Left ventricle myocardium superior (tissue), 1 donor: ENCODE data around the gene POU4F1. TPM values are rescaled to one million over a fixed set of nuclear protein-coding genes. Genes with fewer than 3 reads are reported as not detected.
"Not testable (repeated sequence)": the region's sequence is repeated elsewhere in the genome, so short reads cannot be mapped to it uniquely, and the experiment has no call there.

Experiments used
- ATAC-seq: fragments of 200-7000 bp; cut with Tn5 transposase; one replicate; pipeline ENCODE4 v1.9.1; 2020; ENCODE audit warnings: mild to moderate bottlenecking, moderate library complexity
- DNase-seq: peaks from one replicate; pipeline ENCODE4 v3.0.0-alpha.2; 2020
- intact Hi-C: fragments of 100-400 bp; cut with micrococcal nuclease; formaldehyde crosslinking; loops from one replicate; pipeline ENCODE4 v1.11.0; 2022
- long read RNA-seq: library from polyadenylated mRNA; unstranded; transcript quantifications from one replicate; pipeline ENCODE4 v2.0.0, GENCODE V29; 2021
- total RNA-seq: library from RNA; stranded (reverse); fragmentation: NEBNext Ultra II Directional; extraction: Animal tissue kit (Norgen Biotek cat#: 25700); gene quantifications from one replicate; pipeline ENCODE4 v1.2.1, GENCODE V29; 2021
- donor health status: DM: no; HTN: yes; CAD: no; lungs with severe emphysema.

POU4F1 gene, protein sequence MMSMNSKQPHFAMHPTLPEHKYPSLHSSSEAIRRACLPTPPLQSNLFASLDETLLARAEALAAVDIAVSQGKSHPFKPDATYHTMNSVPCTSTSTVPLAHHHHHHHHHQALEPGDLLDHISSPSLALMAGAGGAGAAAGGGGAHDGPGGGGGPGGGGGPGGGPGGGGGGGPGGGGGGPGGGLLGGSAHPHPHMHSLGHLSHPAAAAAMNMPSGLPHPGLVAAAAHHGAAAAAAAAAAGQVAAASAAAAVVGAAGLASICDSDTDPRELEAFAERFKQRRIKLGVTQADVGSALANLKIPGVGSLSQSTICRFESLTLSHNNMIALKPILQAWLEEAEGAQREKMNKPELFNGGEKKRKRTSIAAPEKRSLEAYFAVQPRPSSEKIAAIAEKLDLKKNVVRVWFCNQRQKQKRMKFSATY
- total RNA-seq: not detected
- long read RNA-seq: 0 reads

DNA sequence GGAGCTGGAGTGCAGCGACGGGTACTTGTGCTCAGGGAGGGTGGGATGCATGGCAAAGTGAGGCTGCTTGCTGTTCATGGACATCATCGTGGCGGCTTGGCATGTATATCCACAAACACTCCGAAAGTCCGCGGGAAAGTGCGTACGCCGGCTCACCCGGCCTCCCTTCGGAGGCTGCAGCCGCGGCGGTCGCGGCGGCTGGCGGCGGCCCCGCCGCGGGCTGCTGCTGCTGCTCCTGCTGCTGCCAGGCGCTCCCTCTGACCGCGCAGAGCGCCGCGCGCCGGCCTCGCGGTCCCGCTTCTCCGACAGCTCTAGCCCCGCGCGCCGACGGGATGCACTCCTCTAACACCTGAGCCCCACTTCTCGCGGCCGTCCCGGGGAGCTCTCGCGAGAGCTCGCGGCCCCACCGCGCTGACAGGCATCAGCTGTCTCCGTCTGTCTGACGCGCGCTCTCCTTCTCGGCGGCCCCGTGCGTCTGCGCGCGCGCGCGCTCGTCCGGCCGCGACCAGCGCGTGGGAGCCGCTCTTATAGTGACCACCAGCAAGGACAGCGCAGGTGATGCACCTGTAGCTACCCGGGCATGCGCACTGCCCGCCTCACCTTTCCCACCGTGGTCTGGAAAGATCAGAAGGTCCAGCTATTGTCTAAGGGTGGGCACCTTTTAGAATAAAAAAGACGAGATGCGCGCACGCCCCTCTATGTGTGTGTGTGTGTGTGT is at the start of gene POU4F1:
Gene POU4F1 (minus strand): TSS at position 313 of the 718 bp plus-strand sequence. CDS start 226 bp downstream, at position 87.
- ATAC-seq (no peak), DNase-seq (peak; percentile 41)
- intact Hi-C loops: no loop called here

DNA sequence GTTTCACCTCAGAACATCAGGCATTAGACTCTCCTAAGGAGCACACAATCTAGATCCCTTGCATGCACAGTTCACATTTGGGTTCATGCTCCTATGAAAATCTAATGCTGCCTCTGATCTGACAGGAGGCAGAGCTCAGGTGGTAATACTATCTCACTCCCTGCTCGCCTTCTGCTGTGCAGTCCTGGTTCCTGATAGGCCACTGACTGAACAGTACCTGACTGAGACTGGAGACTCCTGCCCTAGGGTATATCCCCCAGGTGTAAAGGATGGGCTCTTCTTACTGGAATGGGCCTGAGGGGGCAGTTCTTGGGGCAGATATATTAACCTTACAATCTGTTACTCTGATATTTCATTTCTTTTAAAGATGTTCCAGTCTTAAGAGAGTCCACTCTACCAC is 49.3 kb upstream of the POU4F1 start:
- no peak for DNase-seq
- no peak for ATAC-seq
- intact Hi-C loops: no loop called here

DNA sequence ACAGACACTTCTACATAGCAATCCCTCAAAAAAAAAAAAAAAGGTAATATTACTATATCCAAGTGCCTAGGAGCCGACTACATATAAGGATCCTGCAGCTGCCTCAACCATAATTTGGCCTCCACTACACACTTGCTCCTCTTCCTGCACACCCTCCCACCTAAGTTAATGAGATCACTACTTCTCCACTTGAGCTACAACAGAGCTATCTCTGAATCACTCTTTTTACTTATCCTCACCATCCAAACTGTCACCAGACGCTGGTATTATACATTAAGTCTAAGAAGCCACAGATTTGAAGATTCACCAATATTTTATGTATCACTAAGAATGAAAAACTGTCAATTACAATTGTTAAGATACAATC is 47.3 kb upstream of the POU4F1 start:
- no peak for ATAC-seq
- no peak for DNase-seq
- intact Hi-C loops: no loop called here

DNA sequence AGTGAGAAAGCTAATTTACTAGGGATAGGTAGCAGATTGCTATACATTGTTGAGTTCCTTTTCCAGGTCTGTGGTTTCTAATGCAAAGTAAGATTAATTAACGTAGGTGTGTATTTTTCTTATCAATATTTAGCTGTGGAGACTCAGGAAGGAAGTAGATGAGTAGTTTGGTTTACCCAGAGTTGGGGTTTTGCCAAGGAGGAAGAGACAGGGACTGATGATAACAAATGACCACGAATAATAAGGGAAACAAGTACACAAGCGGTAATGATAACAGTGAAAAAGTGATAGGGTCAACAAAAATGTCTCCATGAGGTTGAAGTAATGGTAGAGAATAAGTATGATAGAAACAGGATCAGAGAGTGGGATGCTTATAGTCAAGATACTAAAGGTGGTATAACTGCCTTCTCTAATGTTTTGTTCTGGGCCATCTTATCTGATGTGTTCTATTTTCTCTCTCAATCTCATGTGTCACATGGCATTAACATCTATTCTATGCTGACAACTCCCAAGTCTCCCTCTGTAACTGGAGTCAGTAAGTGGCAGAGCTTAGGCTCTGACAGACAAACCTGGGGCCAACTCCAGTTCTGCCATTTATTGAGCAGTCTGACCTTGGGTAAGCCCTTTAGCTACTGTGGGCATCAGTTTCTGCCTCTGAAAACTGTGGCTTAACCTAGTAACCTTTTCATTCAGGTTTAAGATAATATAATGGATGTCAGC is 46.8 kb upstream of the POU4F1 start:
- DNase-seq (no peak), ATAC-seq (peak; percentile 38)
- intact Hi-C loops: no loop called here

DNA sequence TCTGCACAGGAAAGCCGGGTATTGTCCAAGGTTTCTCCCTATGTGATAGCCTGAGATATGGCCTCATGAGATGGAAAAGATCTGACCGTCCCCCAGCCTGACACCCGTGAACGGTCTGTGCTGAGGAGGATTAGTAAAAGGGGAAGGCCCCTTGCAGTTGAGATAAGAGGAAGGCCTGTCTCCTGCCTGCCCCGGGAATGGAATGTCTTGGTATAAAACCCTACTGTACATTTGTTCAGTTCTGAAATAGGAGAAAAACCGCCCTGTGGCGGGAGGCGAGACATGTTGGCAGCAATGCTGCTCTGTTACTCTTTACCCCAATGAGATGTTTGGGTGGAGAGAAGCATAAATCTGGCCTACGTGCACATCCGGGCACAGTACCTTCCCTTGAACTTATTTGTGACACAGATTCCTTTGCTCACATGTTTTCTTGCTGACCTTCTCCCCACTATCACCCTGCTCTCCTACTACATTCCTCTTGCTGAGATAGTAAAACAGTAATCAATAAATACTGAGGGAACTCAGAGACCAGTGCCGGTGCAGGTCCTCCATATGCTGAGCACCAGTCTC is 43.8 kb upstream of the POU4F1 start:
- not testable (repeated sequence) for ATAC-seq, DNase-seq

DNA sequence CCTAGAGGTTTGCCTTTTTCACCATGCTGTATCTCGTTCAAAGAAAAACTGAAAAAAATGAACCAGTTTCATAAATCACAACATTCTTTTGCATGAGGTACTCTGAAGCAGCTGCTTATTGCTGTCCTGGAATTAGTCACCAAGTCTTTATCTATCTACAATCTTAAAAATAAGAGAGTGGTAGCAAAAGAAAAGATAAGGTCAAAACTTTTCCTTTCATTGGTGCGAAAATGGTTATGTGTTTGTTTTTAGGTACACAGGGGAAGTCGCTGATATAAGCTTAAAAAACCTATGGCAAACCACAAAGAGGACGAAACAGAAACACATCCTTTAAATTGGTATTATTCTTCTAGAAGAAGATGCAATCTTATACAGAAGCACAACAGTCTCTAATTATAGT is 34.9 kb upstream of the POU4F1 start:
- no peak for ATAC-seq
- DNase-seq: no peak
- intact Hi-C loops: no loop called here

More for the DNA sequence above, 43.8 kb upstream of the POU4F1 start:
- intact Hi-C loops: not testable (repeated sequence)

DNA sequence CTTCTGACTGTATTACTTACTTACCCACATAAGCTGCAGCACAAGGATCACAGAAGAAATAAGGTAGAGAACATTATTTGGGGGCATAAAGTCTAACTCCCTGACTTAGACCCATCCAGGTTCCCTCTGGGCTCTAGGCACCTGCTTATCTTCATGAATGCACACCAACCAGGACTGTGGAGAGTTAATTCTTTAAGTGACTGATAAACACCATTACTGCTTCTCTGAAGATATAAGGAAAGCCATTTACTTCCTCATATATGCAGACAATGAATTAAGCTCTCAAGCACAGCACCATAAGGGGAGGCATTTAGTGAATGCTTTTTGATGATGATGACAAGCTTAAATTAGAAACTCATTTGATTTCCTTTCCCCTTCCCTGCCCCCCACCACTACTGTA is 33.1 kb upstream of the POU4F1 start:
- intact Hi-C loops: no loop called here
- no peak for DNase-seq
- ATAC-seq: no peak

DNA sequence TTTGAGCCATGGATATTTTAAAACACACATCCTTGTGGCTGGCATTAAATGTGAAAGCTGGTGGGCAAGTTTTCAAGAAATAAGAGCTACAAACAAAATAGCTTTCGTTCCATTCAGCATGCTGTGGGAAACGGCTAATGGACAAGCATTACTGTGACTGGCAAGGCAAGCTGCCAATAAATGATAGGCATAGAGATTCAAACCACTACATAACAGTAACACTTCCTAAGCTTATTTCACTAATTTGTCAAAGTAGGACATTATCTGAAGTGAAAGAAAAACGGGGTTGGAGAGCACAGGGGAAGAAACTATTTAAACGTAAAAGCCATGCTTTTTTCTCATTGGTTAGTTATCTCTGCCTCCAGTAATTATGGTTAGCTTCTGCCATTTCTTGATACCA is 29.6 kb upstream of the POU4F1 start:
- ATAC-seq: no peak
- intact Hi-C loops: no loop called here
- no peak for DNase-seq

DNA sequence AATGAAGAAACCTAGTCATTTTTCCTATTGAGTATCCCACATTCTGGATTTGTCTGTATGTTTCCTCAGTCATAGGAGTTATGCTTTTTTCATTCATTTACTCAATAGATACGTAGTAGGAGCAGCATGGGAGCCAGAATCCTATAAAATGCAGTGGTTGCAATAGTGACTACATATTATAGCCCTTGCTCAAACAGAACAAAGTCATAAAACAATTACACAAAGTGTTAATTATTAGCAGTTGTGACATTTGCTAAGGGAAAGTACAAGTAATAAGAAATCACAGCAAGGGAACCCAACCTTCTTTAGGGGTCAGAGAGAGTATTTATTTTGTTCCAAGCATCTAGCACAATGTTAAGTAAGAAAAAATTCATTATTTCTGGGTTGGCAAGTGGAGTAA is 27.7 kb upstream of the POU4F1 start:
- intact Hi-C loops: no loop called here
- ATAC-seq (no peak), DNase-seq (no peak)

DNA sequence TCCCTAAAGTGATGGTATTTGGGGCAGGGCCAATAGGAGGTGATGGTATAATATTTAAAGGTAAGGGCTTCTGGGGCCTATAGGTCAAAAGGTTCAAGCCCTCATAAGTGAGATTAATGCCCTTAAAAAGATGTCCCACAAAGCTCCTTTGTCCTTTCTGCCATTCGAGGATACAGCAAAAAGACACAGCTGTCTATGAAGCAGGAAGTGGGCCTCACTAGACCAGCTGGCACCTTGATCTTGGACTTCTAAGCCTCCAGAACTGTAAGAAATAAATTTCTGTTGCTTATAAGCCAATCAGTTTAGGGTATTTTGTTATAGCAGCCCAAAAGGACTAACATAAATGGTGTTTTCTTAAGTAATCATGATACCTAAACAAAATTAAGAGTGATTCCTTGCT is 27.2 kb upstream of the POU4F1 start:
- intact Hi-C loops: no loop called here
- ATAC-seq: no peak
- no peak for DNase-seq

DNA sequence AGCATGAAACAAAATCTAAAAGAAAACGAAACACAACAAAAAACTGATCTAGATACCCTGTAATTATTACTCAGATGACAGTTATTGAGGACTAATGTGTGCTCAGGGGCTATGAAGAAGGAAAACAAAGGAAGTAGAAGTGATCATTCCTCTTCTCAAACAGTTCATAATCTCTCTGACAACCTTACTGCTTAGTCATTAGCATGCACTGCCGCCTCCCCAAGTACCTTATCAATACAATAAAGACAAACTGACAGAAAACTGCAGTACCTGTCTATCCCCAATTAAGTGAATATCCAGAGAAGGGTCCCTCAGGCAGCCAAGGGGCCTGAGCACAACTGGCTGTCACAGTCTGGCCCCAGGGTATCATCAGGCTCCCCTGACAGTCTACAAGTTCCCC is 22.0 kb upstream of the POU4F1 start:
- intact Hi-C loops: no loop called here
- DNase-seq (no peak), ATAC-seq (no peak)

DNA sequence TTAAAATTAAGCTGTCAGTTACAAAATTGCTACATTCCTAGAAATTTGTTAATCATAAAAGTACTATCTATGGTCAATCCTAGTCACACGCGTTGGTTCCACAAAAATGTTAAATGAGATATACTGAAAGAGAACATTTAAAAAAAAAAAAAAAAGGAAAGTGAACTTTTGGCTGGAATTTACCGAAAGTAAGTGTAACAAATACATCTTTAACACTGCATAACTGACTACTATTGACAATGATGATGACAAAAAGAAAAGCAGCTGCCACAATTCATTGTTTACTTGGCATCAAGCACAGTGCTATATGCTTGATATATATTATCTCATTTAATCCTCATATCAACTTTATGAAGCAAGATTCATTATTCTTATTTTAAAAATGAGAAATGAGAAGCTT is 19.8 kb upstream of the POU4F1 start:
- DNase-seq: no peak
- no peak for ATAC-seq
- intact Hi-C loops: no loop called here

DNA sequence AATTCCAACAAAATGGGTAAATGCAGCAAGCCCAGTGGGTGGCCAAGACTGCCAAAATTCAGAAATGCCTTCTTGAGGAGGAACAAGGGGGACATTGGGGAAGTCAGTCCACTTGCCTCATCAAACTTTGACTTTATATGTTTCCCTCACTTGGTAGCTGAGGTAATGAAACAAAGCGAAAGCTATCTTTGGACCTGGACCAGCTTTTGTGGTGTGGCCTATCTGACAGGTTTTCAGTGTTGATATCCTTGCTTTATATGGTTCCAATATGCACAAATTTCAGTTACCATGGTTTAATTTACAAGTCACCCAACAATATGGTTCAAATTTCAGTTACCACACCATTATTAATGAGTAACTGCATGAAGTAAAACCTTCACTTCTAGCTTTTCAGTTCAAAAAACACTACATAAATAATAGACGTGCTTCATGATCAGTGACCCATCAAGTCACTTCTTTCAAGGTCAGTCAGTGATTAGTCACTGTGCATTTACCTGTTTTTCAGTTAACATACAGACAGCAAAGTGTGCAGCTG is 17.7 kb upstream of the POU4F1 start:
- ATAC-seq (no peak), DNase-seq (no peak)
- intact Hi-C loops: no loop called here

DNA sequence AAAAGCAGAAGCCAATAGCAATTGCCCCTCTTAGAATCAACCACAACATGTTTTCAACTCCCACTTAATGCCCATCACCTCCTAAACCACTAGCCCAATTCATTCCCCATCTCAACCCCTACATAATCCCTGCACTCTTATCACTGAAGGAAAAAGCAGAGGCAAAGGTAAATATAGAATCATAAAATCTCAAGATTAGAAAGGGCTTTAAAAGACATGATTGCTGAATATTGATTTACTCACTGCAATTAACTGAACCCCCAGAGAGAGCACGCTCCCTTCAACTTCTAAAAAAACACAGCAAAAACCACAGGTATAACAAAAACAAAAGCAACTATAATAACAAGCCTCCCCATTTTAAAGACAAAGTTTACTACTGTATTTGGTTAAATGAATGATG is 15.1 kb upstream of the POU4F1 start:
- ATAC-seq (no peak), DNase-seq (no peak)
- intact Hi-C loops: no loop called here

DNA sequence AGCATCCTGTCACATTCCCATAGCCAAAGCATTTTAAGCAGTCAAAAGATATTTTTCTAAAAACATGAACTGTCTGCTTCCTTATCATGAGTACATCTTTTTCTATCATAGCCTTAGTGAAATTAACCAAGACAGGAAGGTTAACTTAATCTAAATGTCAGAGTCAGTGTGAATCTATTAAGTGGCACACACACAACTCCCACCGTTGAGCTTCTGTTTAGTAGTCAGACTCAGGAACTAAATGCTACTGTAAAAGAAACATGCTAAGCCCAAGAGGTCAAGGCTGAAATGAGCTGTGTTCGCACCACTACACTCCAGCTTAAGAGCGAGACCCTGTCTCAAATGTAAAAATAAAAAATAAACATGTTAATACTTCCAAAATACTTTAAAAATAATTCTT is 7.7 kb upstream of the POU4F1 start:
- no peak for DNase-seq
- no peak for ATAC-seq
- intact Hi-C loops: no loop called here

DNA sequence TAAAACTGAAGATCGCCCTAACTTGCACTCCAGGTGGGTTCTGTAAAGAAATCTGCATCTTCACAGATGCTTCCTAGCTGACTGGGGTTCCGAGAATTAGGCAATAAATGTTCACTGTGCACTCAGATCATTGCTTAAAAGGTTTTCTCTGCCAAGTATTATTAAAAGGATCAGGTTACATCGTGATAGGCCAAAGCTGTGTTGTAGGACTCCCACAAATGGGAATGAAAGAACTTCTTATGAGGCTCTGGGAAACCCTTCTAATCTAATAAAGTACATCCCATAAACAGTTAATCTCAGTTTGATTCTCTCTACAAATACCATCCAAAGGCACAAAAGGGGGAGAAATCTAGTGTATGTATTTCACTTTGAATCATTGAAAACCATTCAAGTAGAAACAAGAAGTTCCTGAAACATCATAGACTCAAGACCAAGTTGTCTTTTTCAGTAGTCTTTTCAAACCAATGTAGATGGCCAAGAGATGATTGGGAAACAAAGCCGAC is 7.1 kb upstream of the POU4F1 start:
- intact Hi-C loops: no loop called here
- no peak for DNase-seq
- no peak for ATAC-seq

DNA sequence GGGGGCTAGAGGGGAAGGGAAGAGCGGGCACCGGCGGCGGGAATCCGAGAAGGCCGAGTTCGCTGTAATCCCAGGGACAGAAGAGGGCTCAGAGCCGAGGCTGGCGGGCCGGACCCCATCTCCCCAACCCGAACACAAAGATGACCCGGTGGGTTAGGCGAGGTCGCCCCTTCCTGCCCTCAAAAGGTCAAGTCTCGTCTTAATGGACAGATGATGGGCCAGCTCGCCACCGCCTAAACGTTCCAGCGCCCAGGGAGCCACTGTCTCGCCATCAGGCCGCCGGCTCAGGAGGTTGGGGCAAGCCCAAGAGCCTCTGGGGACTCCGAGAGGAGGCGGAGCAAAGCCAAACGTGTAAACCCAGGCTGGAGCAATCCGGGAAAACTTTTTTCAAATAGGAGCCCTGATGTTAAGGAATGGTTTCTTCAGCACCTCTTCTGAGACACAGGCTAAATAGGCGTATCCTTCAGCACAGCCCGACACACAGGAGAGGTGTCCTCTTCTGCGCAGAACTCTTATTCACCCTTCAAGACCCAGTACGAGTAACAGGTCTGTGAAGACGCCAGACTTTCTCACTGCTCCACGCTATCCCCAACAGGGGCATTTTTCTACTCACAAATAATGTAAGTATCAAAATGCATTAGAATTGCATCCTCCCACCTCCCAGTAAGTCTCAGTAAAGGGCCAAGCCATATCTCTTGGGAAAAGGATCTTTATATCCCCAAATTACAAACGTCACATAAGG is 6.3 kb upstream of the POU4F1 start:
- peak; percentile 42 for DNase-seq

DNA sequence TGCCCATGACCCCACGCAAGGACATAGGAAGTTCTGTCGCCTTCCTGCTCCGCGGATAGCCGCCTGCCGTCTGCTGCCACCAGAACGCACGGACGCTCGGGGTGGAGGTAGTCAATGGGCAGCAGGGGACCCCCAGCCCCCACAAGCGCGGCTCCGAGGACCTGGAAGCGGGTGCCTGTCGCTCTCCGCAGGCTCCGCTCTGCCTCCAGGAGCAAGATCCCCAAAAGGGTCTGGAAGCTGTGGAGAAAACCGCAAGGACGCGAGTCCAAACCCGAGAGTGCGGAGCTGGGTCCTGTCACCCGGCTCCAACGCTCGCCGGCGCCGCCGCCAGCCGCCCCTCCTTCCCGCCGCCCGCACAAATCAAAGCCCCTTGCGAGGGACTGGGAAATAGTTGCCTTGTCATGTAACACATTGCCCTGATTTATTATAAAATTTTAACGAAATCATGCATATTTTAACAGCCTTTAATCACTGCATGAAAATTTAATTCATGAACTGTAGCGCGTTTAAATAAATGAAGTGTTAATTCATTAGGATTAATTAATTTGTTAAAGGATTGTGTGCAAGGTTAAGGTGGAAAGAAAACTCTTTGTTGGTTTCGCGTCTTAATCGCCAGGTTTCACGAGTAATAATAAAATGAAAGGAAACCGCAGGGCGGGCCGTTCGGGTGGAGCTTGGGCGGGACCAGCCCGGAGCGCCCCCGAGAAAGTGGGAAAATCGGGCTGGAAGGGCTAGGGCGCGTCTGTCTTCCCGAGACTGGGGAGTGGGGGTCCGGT is 5.5 kb upstream of the POU4F1 start:
- intact Hi-C loops: no loop called here
- DNase-seq (peak; percentile 28), ATAC-seq (peak; percentile 34)

More for the DNA sequence above, 6.3 kb upstream of the POU4F1 start:
- peak; percentile 38 for ATAC-seq
- intact Hi-C loops: no loop called here
